ENCODE data around the gene TNIP2.

The TNIP2 gene

GRCh38 chr4:2733001-2733843 is 22.9 kb downstream of the TNIP2 start:
- no peak overlapping the region for H3K4me2 ChIP-seq (ENCODE audit: low read length)
- H3K4ac ChIP-seq (ENCODE audit: low read depth, low read length), result no peak overlapping the region
- H4K91ac ChIP-seq (ENCODE audit: low read depth, low read length), result no peak overlapping the region
- no peak overlapping the region for H2BK12ac ChIP-seq (ENCODE audit: low read length)
- H3K79me1 ChIP-seq (ENCODE audit: low read length), result no peaks in the 10 kb centered on the region
- H3K4me3 ChIP-seq (ENCODE audit: low read depth, low read length), result no peak overlapping the region
- no peak overlapping the region for H3K14ac ChIP-seq (ENCODE audit: low read length)
- H3K79me2 ChIP-seq (ENCODE audit: control insufficient read depth, insufficient read depth, low read length, poor library complexity), result no peaks in the 10 kb centered on the region
- no peak overlapping the region for H2AK5ac ChIP-seq (ENCODE audit: low read length)
- no peak overlapping the region for H2BK5ac ChIP-seq (ENCODE audit: low read depth, low read length, poor library complexity)
- H4K8ac ChIP-seq (ENCODE audit: low read depth, low read length), result no peak overlapping the region
- no peaks in the 10 kb centered on the region for H3K27me3 ChIP-seq (ENCODE audit: insufficient read depth, low read length)
- no peak for DNase-seq
- peak overlapping the region; percentile 13 for H4K12ac ChIP-seq (ENCODE audit: low read depth, low read length)
- peaks cover 39% of the 10 kb centered on the region in 2 experiments for H3K36me3 ChIP-seq (ENCODE audit: control insufficient read depth in 1 of 2, insufficient read depth in 2 of 2, low read length in 2 of 2)
- no peak overlapping the region for H2AFZ ChIP-seq (ENCODE audit: insufficient read depth, low read length, poor library complexity)
- no peak overlapping the region for H3K27ac ChIP-seq (ENCODE audit: low read depth, low read length)
- no CpG with 5 or more reads among the region's 21 CpGs for WGBS (ENCODE audit: extremely low coverage, insufficient coverage, insufficient read length)
- H3K23ac ChIP-seq (ENCODE audit: low read length), result no peak overlapping the region
- H3K18ac ChIP-seq (ENCODE audit: low read length), result no peak overlapping the region
- no peak overlapping the region for H2BK120ac ChIP-seq (ENCODE audit: insufficient read depth, low read length, poor library complexity)
- no peak overlapping the region for H3K9ac ChIP-seq (ENCODE audit: low read length)
- H3K9me3 ChIP-seq (ENCODE audit: insufficient read depth, low read depth, low read length), result no peaks in the 10 kb centered on the region
- H3K4me1 ChIP-seq (ENCODE audit: control insufficient read depth in 1 of 2, insufficient read depth in 2 of 2, low read length in 2 of 2), result no peaks in the 10 kb centered on the region

DNA sequence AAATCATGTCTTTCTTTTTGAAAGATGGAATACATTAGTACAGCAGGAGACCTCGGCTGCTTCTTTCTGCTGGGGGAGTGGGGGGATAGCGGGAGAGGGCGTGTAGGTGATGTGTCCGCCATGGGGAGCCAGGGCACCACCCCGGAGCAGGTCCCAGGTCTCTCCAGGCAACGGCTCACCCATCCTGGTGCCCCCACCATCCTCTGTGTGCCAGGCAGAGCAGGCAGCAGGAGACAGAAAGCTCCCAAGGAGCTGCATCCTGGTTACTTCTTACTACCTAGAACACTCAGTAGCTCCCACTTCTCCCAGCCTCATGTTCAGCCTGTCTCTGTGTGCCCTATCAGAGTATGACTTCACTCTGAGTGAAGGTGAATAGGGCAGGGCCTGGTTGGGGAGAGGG is 23.6 kb downstream of the TNIP2 start:
- Histone ChIP-seq H3K4me2 (ENCODE audit: low read length) (no peak overlapping the region), H3K36me3 (ENCODE audit: control insufficient read depth in 1 of 2, insufficient read depth in 2 of 2, low read length in 2 of 2) (peaks cover 39% of the 10 kb centered on the region in 2 experiments), H3K27ac (ENCODE audit: low read depth, low read length) (no peak overlapping the region), H3K9me3 (ENCODE audit: insufficient read depth, low read depth, low read length) (no peaks in the 10 kb centered on the region), H3K79me1 (ENCODE audit: low read length) (no peaks in the 10 kb centered on the region), H4K8ac (ENCODE audit: low read depth, low read length) (no peak overlapping the region), H4K91ac (ENCODE audit: low read depth, low read length) (no peak overlapping the region), H2BK12ac (ENCODE audit: low read length) (no peak overlapping the region), H3K23ac (ENCODE audit: low read length) (no peak overlapping the region), H3K14ac (ENCODE audit: low read length) (no peak overlapping the region), H2AFZ (ENCODE audit: insufficient read depth, low read length, poor library complexity) (no peak overlapping the region), H2BK5ac (ENCODE audit: low read depth, low read length, poor library complexity) (no peak overlapping the region), H3K18ac (ENCODE audit: low read length) (no peak overlapping the region), H4K12ac (ENCODE audit: low read depth, low read length) (no peak overlapping the region), H3K4ac (ENCODE audit: low read depth, low read length) (no peak overlapping the region), H3K27me3 (ENCODE audit: insufficient read depth, low read length) (no peaks in the 10 kb centered on the region), H3K9ac (ENCODE audit: low read length) (no peak overlapping the region), H3K4me3 (ENCODE audit: low read depth, low read length) (no peak overlapping the region), H2AK5ac (ENCODE audit: low read length) (no peak overlapping the region), H2BK120ac (ENCODE audit: insufficient read depth, low read length, poor library complexity) (no peak overlapping the region), H3K79me2 (ENCODE audit: control insufficient read depth, insufficient read depth, low read length, poor library complexity) (no peaks in the 10 kb centered on the region), H3K4me1 (ENCODE audit: control insufficient read depth in 1 of 2, insufficient read depth in 2 of 2, low read length in 2 of 2) (no peaks in the 10 kb centered on the region)
- no peak for DNase-seq
- WGBS (ENCODE audit: extremely low coverage, insufficient coverage, insufficient read length), result no CpG with 5 or more reads among the region's 6 CpGs

GRCh38 chr4:2731907-2732317 is 24.2 kb downstream of the TNIP2 start:
- Histone ChIP-seq H3K4me3 (ENCODE audit: low read depth, low read length) (peak overlapping the region; percentile 5), H3K4me2 (ENCODE audit: low read length) (no peak overlapping the region), H3K18ac (ENCODE audit: low read length) (no peak overlapping the region), H3K79me1 (ENCODE audit: low read length) (no peaks in the 10 kb centered on the region), H2BK12ac (ENCODE audit: low read length) (no peak overlapping the region), H3K27ac (ENCODE audit: low read depth, low read length) (no peak overlapping the region), H3K79me2 (ENCODE audit: control insufficient read depth, insufficient read depth, low read length, poor library complexity) (no peaks in the 10 kb centered on the region), H4K8ac (ENCODE audit: low read depth, low read length) (no peak overlapping the region), H4K91ac (ENCODE audit: low read depth, low read length) (no peak overlapping the region), H3K23ac (ENCODE audit: low read length) (no peak overlapping the region), H3K36me3 (ENCODE audit: control insufficient read depth in 1 of 2, insufficient read depth in 2 of 2, low read length in 2 of 2) (peaks cover 39% of the 10 kb centered on the region in 2 experiments), H4K12ac (ENCODE audit: low read depth, low read length) (no peak overlapping the region), H2BK120ac (ENCODE audit: insufficient read depth, low read length, poor library complexity) (no peak overlapping the region), H3K14ac (ENCODE audit: low read length) (no peak overlapping the region), H3K27me3 (ENCODE audit: insufficient read depth, low read length) (no peaks in the 10 kb centered on the region), H2AK5ac (ENCODE audit: low read length) (no peak overlapping the region), H3K9me3 (ENCODE audit: insufficient read depth, low read depth, low read length) (no peaks in the 10 kb centered on the region), H3K4me1 (ENCODE audit: control insufficient read depth in 1 of 2, insufficient read depth in 2 of 2, low read length in 2 of 2) (no peaks in the 10 kb centered on the region), H2AFZ (ENCODE audit: insufficient read depth, low read length, poor library complexity) (no peak overlapping the region), H2BK5ac (ENCODE audit: low read depth, low read length, poor library complexity) (no peak overlapping the region), H3K9ac (ENCODE audit: low read length) (no peak overlapping the region), H3K4ac (ENCODE audit: low read depth, low read length) (no peak overlapping the region)
- no peak for DNase-seq
- no CpG with 5 or more reads among the region's 28 CpGs for WGBS (ENCODE audit: extremely low coverage, insufficient coverage, insufficient read length)

DNA sequence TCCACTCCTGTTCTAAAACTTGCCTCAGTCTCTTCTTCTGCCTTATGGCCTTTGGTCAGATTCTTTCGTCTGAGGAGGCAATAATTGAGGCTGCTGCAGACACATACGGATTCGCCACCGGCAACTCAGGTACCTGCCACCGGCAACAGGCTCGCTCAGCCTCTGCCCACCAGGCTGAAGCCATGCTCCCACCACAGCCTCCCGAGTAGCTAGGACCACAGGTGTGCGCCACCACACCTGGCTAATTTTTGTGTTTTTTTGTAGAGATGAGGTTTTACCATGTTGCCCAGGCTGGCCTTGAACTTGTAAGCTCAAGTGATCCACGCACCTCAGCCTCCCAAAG is 26.6 kb downstream of the TNIP2 start:
- no peak overlapping the region for H3K14ac ChIP-seq (ENCODE audit: low read length)
- no peak overlapping the region for H2AK5ac ChIP-seq (ENCODE audit: low read length)
- no peaks in the 10 kb centered on the region for H3K27me3 ChIP-seq (ENCODE audit: insufficient read depth, low read length)
- no peak overlapping the region for H2BK5ac ChIP-seq (ENCODE audit: low read depth, low read length, poor library complexity)
- H3K4ac ChIP-seq (ENCODE audit: low read depth, low read length), result no peak overlapping the region
- H3K27ac ChIP-seq (ENCODE audit: low read depth, low read length), result no peak overlapping the region
- H3K9ac ChIP-seq (ENCODE audit: low read length), result no peak overlapping the region
- H2BK12ac ChIP-seq (ENCODE audit: low read length), result no peak overlapping the region
- H3K4me3 ChIP-seq (ENCODE audit: low read depth, low read length), result no peak overlapping the region
- H3K36me3 ChIP-seq (ENCODE audit: control insufficient read depth in 1 of 2, insufficient read depth in 2 of 2, low read length in 2 of 2), result peaks cover 39% of the 10 kb centered on the region in 2 experiments
- H2AFZ ChIP-seq (ENCODE audit: insufficient read depth, low read length, poor library complexity), result no peak overlapping the region
- H3K79me2 ChIP-seq (ENCODE audit: control insufficient read depth, insufficient read depth, low read length, poor library complexity), result no peaks in the 10 kb centered on the region
- H3K9me3 ChIP-seq (ENCODE audit: insufficient read depth, low read depth, low read length), result no peaks in the 10 kb centered on the region
- no peak for DNase-seq
- H3K79me1 ChIP-seq (ENCODE audit: low read length), result no peaks in the 10 kb centered on the region
- no peak overlapping the region for H3K23ac ChIP-seq (ENCODE audit: low read length)
- H3K4me1 ChIP-seq (ENCODE audit: control insufficient read depth in 1 of 2, insufficient read depth in 2 of 2, low read length in 2 of 2), result no peaks in the 10 kb centered on the region
- no peak overlapping the region for H4K91ac ChIP-seq (ENCODE audit: low read depth, low read length)
- H4K12ac ChIP-seq (ENCODE audit: low read depth, low read length), result no peak overlapping the region
- H3K18ac ChIP-seq (ENCODE audit: low read length), result no peak overlapping the region
- no peak overlapping the region for H4K8ac ChIP-seq (ENCODE audit: low read depth, low read length)
- no peak overlapping the region for H2BK120ac ChIP-seq (ENCODE audit: insufficient read depth, low read length, poor library complexity)
- no CpG with 5 or more reads among the region's 9 CpGs for WGBS (ENCODE audit: extremely low coverage, insufficient coverage, insufficient read length)
- no peak overlapping the region for H3K4me2 ChIP-seq (ENCODE audit: low read length)

Measured in trophoblast cell (in vitro differentiated cells and primary cell).